ENCODE results near the gene TANC2. TPM values are rescaled to one million over a fixed set of nuclear protein-coding genes. Genes with fewer than 3 reads are reported as not detected.

TANC2 gene
- total RNA-seq, 1 experiment from 2014 or later, result 77.5 TPM

GRCh38 chr17:62919388-62919787 is 46.6 kb upstream of the TANC2 start:
- no peaks in the 10 kb centered on the region for H3K9me3 ChIP-seq (ENCODE audit: control insufficient read depth, insufficient read depth, low read depth, low read length)
- in situ Hi-C loops (cut with HindIII; ENCODE audit: low pct_unique_long_range_greater_than_20kb, low sequenced_read_pairs), result no loop called here
- no peak for ATAC-seq
- TF ChIP-seq CTCF (IDR thresholded peaks at IDR 0.05), result no peak
- TF ChIP-seq TCF7L2 (IDR thresholded peaks at IDR 0.05; ENCODE audit: low read depth, low read length), result no peak
- TF ChIP-seq, protein P1, sequence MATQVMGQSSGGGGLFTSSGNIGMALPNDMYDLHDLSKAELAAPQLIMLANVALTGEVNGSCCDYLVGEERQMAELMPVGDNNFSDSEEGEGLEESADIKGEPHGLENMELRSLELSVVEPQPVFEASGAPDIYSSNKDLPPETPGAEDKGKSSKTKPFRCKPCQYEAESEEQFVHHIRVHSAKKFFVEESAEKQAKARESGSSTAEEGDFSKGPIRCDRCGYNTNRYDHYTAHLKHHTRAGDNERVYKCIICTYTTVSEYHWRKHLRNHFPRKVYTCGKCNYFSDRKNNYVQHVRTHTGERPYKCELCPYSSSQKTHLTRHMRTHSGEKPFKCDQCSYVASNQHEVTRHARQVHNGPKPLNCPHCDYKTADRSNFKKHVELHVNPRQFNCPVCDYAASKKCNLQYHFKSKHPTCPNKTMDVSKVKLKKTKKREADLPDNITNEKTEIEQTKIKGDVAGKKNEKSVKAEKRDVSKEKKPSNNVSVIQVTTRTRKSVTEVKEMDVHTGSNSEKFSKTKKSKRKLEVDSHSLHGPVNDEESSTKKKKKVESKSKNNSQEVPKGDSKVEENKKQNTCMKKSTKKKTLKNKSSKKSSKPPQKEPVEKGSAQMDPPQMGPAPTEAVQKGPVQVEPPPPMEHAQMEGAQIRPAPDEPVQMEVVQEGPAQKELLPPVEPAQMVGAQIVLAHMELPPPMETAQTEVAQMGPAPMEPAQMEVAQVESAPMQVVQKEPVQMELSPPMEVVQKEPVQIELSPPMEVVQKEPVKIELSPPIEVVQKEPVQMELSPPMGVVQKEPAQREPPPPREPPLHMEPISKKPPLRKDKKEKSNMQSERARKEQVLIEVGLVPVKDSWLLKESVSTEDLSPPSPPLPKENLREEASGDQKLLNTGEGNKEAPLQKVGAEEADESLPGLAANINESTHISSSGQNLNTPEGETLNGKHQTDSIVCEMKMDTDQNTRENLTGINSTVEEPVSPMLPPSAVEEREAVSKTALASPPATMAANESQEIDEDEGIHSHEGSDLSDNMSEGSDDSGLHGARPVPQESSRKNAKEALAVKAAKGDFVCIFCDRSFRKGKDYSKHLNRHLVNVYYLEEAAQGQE (IDR thresholded peaks at IDR 0.05; ENCODE audit: insufficient read depth in 1 of 2, low read depth in 2 of 2, low read length in 1 of 2), result no peak
- TF ChIP-seq SIN3A (IDR thresholded peaks at IDR 0.05; ENCODE audit: borderline replicate concordance, insufficient read depth, low read depth, low read length), result no peak
- TF ChIP-seq POLR2AphosphoS5 (IDR thresholded peaks at IDR 0.05; ENCODE audit: low read depth, low read length), result no peak
- no peaks in the 10 kb centered on the region for H3K36me3 ChIP-seq (ENCODE audit: control insufficient read depth, insufficient read depth, low read length)
- intact Hi-C loops (cut with micrococcal nuclease; ENCODE audit: unreplicated experiment), result no loop called here
- no peak for DNase-seq (ENCODE audit: low read depth, low spot score)
- H3K27ac ChIP-seq (ENCODE audit: low read length), result no peak overlapping the region
- H3K27me3 ChIP-seq (ENCODE audit: control insufficient read depth, insufficient read depth, low read length), result no peaks in the 10 kb centered on the region
- H3K4me1 ChIP-seq (ENCODE audit: control insufficient read depth, insufficient read depth, low read length), result no peaks in the 10 kb centered on the region
- ChIA-PET POLR2A (no interaction called here), CTCF (no interaction called here)
- no TSS peak for BruUV-seq (replicated peaks)
- no peak overlapping the region for H3K4me3 ChIP-seq (ENCODE audit: low read depth in 2 of 2, low read length in 2 of 2)

DNA sequence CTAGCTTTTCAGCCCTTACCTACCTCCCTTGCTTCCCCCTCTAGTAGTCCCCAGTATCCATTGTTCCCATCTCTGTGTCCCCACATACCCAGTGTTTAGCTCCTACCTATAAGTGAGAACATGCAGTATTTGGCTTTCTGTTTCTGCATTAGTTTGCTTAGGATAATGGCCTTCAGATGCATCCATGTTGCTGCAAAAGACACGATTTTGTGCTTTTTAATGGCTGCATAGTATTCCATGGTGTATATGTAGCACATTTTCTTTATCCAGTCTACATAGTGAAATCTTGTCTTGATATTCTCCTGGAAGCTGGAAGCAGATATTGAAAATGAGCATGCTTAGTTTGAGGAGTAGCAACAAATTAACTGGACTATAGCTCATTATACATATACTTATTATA is 45.7 kb upstream of the TANC2 start:
- POLR2A ChIA-PET, result no interaction called here
- in situ Hi-C loops (cut with HindIII; ENCODE audit: low pct_unique_long_range_greater_than_20kb, low sequenced_read_pairs), result no loop called here

More for the DNA sequence above, 45.7 kb upstream of the TANC2 start:
- CTCF ChIA-PET, result no interaction called here
- Histone ChIP-seq H3K9me3 (ENCODE audit: control insufficient read depth, insufficient read depth, low read depth, low read length) (no peaks in the 10 kb centered on the region), H3K36me3 (ENCODE audit: control insufficient read depth, insufficient read depth, low read length) (no peaks in the 10 kb centered on the region), H3K4me3 (ENCODE audit: low read depth in 2 of 2, low read length in 2 of 2) (no peak overlapping the region), H3K27me3 (ENCODE audit: control insufficient read depth, insufficient read depth, low read length) (no peaks in the 10 kb centered on the region), H3K4me1 (ENCODE audit: control insufficient read depth, insufficient read depth, low read length) (no peaks in the 10 kb centered on the region), H3K27ac (ENCODE audit: low read length) (no peak overlapping the region)
- DNase-seq (ENCODE audit: low read depth, low spot score), result no peak
- intact Hi-C loops (cut with micrococcal nuclease; ENCODE audit: unreplicated experiment), result no loop called here
- no peak for ATAC-seq
- no TSS peak for BruUV-seq (replicated peaks)
- TF ChIP-seq TCF7L2 (IDR thresholded peaks at IDR 0.05; ENCODE audit: low read depth, low read length) (no peak), CTCF (IDR thresholded peaks at IDR 0.05) (no peak), SIN3A (IDR thresholded peaks at IDR 0.05; ENCODE audit: borderline replicate concordance, insufficient read depth, low read depth, low read length) (no peak), POLR2AphosphoS5 (IDR thresholded peaks at IDR 0.05; ENCODE audit: low read depth, low read length) (no peak)
- TF ChIP-seq, protein P1 (IDR thresholded peaks at IDR 0.05; ENCODE audit: insufficient read depth in 1 of 2, low read depth in 2 of 2, low read length in 1 of 2), result no peak
